GM18505 (cell line): ENCODE measurements around the gene GRIP1.
"Not testable (repeated sequence)": the region's sequence is repeated elsewhere in the genome, so short reads cannot be mapped to it uniquely, and the experiment has no call there.

Experiments
- ATAC-seq: cut with Tn5 transposase; IDR thresholded peaks from one replicate; pipeline ENCODE4 v1.9.1; 2021; ENCODE audit not compliant: unreplicated experiment
- POLR2A ChIP-seq: IDR thresholded peaks from 4 replicates; pipeline ENCODE4 v1.6.1; 2011; ENCODE audit warnings: borderline replicate concordance; ENCODE audit not compliant: insufficient read depth, insufficient read length; ENCODE audit errors: extremely low read depth

GRIP1 gene

DNA sequence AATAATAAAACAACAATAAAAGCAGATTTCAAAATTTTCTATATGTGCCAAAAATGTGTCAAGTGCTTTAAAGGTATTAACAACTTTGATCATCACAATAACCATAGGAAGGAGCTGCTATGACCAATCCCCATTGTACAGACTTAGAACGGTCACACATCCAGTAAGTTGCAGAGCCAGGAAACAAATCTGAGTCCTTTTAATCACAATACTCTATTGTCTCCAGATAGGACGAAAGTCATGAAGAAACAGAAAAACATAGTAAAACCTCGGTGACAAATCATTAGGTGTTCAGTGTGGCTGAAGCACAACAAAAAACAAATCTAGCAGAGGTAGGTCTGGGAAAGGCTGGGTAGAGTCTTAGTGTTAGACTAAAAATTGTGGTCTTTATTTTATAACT is 178.8 kb downstream of the GRIP1 start:
- TF ChIP-seq POLR2A, result no peak
- no peak for ATAC-seq

DNA sequence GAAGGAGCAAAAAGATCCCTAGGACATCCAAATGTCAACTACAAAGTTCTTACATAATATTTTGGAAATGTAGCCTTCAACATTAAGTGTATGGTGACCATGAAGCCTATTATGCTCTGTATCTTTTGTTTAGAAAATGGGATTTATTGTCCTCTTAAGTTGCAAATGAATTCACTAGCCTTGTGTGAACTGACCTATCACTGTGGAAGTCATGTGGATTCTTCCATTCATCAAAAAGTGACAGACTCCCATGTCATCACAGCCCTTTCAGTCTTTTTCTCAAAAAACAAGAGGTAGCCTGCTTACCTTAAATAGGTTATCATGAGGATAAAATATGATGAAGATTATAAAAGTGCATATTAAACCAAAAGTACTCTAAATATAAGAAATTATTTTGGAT is 179.9 kb downstream of the GRIP1 start:
- no peak for TF ChIP-seq POLR2A
- ATAC-seq, result no peak

DNA sequence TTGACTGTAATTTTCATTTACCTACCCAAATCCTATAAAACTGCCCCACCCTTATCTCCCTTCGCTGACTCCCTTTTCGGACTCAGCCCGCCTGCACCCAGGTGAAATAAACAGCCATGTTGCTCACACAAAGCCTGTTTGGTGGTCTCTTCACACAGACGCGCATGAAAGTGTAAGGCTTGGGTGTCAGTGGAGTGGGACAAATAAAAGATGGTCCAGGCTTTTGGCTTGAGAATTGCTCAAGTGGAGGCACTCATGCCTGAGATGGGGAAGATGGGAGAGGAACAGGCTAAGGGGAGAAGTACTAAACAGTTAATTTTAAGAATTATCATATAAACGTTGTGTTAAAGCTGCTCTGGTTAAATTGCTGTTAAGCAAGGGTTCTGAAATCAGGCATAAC is 180.8 kb downstream of the GRIP1 start:
- not testable (repeated sequence) for ATAC-seq

DNA sequence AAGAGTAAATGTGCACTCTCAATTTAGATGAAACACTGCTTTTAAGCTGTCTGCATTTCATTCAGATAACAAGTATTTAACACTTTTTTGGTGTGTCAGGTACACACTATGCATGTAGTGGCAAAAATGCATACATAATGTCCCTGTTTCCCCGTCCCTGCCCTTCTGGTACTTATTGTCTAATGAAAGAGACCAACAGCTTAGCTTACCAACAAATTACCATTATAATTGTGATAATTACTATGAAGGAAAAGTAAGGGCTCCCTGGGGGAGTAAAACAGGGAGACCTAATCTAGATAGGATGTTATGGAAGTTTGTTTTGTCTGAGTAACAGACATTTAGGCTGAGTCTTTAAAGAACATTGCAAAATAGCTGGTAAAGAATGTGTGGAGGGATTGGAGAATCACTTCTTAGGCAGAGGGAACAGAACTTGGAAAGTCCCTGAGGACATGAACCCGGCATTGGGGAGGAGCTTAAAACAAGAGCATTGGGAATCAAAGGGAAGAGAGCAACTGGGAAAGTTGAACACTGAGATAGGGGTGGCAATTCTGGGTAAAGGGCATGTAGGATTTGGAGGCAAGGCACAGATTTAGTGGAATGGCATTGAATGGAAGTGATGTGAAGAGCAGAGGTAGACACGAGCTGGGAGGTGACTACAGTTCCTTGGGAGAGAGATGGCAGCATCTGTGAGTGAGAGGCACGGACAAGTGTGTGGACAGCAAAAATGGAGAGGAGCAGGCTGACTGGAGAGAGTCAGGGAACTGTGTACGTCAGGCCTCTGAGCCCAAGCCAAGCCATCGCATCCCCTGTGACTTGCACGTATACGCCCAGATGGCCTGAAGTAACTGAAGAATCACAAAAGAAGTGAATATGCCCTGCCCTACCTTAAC is 181.6 kb downstream of the GRIP1 start:
- no peak for ATAC-seq
- no peak for TF ChIP-seq POLR2A

DNA sequence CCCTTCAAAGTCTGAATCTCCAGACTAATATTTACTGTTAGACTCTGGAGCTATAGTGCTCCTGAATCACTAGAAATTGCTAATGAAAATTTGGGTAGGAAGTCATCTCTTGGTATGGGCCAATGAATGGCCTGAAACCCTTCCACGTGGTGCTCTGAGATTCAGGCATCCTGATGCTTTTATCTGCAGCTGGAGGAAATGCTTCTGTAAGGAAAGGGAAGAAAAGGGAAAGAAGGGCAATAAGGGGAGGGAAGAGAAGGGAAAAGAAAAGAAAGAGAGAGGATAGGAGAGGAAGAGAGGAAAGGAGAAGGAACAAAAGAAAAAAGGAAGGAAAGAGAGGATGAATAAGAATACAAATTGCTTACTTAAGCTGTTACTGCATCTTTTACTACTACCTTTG is 182.3 kb downstream of the GRIP1 start:
- no peak for ATAC-seq
- no peak for TF ChIP-seq POLR2A

DNA sequence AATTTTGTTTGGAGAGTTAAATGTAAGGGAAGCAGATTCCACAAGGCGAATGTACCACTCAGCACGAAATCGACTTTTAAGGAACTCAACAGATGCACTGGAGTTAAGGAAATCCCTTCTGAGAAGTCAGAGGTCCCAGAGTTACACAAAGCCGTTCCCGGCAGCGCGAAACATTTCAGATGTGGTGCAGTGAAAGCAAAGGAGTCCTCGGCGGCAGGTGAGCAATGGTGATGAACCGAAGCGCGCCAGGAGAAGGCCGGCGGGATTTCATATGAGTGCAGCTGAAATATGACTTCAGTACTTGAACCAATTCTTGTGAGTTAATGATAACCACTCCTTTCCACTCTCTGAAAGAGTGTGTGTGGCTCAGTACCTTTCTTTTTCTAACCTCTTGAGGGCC is 183.2 kb downstream of the GRIP1 start:
- no peak for TF ChIP-seq POLR2A
- ATAC-seq, result no peak

DNA sequence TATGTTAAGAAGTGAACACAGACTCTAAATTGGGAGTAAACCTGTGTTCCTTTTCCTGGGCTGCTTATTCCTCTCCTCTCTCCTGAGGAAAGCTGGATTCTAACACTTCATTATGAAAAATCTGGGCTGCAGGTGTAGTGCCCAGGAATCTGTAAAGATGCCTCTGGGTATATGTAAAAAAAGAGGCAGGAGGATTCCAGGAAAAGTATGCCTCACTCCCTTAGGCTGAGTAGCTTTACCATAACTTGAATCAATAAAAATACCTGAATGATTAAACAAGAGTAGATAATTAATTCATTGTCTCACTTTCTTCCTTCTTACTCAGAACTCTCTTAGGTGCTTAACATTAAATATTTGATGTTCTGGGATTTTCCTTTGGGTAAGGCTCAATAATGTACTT is 185.1 kb downstream of the GRIP1 start:
- no peak for ATAC-seq
- TF ChIP-seq POLR2A, result no peak

DNA sequence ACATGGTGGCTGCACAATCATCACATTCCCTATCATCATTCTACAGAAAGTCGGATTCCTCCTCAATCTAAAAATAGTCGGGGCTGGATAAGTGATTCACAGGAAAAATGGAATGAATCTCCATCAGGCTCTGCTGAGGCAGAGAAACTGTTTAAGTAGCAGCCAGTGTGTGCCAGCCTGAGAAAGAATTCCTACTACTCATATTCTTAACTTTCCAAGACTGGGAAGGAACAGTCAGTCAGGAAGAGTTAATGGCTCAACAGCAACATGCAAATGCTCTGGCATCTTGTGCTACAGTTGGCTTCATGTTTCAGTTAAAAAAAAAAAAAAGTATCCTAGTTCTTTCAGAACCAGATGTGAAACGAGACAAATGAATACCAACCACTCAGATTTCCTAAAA is 187.0 kb downstream of the GRIP1 start:
- TF ChIP-seq POLR2A, result no peak
- no peak for ATAC-seq

DNA sequence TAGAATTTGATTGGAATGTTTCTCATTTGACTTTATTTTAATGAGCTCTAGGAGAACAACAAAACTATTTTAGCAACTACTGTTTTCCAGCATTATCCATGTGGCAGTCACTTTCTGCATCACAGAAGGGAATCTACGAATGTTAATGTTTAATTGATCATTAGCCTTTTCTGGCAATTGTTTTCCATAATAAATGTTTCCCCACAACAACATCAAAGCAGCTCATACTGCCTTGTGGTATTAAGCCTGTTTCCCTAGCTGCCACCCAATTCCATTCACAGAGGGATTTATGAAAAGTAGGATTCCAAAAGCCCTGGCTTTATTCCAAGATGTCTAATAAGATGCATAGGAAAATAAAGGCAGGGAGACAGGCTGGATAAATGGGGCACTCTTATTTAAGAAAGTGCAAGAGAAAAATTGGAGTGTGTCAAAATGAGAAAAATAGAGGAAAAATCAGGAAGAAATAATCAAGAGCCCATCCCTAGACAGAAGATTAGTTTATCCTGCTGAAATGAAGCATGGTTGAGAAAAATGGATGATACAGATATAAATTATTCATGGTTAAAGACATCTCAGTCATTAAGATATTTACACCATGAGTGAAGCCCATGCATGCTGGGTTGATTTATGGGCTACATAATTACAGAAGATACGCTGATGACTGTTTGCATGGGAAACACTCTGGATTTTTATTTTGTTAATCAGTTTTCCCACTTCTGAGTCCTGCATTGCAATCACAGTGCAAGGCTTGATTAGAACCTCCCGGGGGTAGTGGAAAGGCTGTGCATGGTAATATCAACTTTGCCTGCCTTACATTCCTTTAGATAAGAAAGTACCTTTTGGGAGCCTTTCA is 196.3 kb downstream of the GRIP1 start:
- ATAC-seq, result no peak
- no peak for TF ChIP-seq POLR2A

DNA sequence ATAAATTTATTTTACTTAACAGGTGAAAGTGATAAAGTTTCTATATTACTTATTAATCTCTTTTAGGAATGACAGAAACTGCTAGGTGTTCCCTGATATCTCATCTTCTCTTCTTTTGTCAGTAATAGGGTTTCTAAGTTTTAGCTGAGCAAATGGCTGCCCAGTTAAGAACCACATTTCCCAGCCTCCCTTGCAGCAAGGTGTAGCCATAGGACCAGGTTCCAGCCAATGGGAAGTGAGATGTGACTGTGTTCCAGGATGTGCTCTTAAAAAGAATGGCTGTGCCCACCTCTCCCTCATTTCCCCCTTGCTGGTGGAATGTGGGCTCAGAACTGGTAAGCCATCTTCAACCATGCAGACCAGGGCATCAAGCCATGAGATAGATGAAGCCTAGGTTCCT is 210.9 kb downstream of the GRIP1 start:
- TF ChIP-seq POLR2A, result no peak
- no peak for ATAC-seq

DNA sequence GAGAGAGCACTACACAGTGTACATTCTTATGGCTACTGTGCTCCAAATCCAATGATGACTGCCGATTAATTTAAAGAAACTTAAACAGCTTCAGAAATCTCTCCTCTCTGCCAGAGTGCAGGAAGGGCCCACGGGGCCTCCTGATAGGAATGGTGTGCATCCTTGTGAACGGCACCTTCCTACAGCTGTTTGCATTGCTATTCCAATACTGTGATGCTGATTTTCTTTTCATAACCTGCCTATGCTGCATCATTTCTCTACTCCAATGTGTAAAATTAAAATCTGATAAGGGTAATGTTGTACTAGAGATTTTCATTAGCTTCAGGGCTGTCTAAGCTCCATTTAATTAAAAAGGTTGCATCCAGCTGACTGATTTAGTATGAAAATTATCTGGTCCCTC is 217.5 kb downstream of the GRIP1 start:
- ATAC-seq, result no peak
- no peak for TF ChIP-seq POLR2A

DNA sequence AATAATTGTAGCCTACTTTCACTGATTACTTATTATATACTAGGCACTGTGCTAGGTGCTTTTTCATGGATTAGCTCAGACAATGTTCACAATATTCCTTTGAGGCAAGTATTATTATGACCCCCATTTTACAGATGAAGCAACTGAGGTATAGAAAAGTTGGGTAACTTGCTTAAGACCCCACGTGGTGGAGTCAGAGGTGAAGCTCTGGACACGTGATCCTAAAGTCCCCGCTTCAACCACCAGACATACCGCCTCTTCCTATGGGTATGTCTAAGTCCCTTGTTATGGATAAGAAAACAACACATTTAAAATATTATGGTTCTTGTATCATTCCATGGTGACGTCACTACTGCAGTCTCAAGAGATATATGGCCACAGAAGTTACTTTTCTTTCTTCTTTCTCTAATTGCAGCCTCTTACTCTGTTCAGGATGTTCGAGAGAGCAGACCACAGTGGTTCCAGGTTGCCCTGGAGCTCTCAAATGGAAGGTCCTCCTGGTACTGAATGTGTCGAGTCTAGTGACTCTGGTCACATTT is 218.9 kb downstream of the GRIP1 start:
- ATAC-seq, result no peak
- TF ChIP-seq POLR2A, result no peak

DNA sequence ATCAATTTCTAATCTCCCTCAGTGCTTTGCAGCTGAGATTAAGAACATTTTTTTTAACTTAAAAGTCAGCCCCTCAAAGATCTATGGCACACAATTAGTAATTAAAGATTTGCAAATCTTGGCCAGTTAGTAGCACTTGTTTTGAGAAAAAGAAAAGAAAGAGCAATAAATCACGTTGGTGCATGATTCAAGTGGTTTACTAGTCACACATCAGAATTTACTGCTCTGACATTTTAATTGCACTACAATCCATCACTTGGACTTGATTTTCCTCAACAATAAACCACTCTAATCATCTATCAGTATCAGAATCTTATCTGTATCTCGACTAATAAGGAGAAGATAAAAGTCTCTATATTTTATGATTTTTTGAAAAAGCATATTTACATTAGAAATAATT is 222.3 kb downstream of the GRIP1 start:
- ATAC-seq, result no peak
- TF ChIP-seq POLR2A, result no peak

DNA sequence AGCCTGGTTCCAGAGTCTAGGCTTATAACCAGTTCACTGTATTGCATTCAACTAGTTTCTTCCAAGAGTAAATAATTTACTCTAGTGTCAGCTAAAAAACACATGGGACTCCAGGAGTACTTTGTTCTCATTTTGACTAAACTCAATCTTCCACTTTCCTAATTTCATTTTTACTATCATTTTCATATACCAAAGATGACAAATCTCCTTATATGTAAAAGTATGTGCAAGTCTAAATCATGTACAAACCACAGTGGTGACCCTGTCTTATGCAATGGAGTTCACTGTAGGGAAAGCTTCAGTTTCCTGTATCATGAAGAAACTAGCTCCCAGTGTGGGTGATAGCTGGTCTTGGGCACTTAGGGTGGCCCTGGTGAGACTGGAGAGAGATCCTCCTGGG is 225.0 kb downstream of the GRIP1 start:
- ATAC-seq, result no peak
- no peak for TF ChIP-seq POLR2A
